Measurements from ENCODE around the gene DISC1.

Gene DISC1

GRCh38 chr1:231679109-231679508 lies 52.5 kb downstream of the DISC1 start:
- no peak for TF ChIP-seq CTCF (IDR thresholded peaks at IDR 0.05; ENCODE audit: low read depth, low read length)
- no peak overlapping the region for H3K4me3 ChIP-seq (replicated peaks in 1 of 2; ENCODE audit: low read depth in 2 of 2, low read length in 2 of 2)
- DNase-seq (ENCODE audit: low read depth in 2 of 2), result no peak

GRCh38 chr1:231681006-231681405 lies 54.4 kb downstream of the DISC1 start:
- H3K4me3 ChIP-seq (replicated peaks in 1 of 2; ENCODE audit: low read depth in 2 of 2, low read length in 2 of 2), result no peak overlapping the region
- no peak for TF ChIP-seq CTCF (IDR thresholded peaks at IDR 0.05; ENCODE audit: low read depth, low read length)
- DNase-seq (ENCODE audit: low read depth in 2 of 2), result no peak

- no peak for TF ChIP-seq CTCF (IDR thresholded peaks at IDR 0.05; ENCODE audit: low read depth, low read length)
- no peak for DNase-seq (ENCODE audit: low read depth in 2 of 2)
- H3K4me3 ChIP-seq (replicated peaks in 1 of 2; ENCODE audit: low read depth in 2 of 2, low read length in 2 of 2), result no peak overlapping the region
Measured at GRCh38 chr1:231682779-231683178, 56.2 kb downstream of the DISC1 start.

DNA sequence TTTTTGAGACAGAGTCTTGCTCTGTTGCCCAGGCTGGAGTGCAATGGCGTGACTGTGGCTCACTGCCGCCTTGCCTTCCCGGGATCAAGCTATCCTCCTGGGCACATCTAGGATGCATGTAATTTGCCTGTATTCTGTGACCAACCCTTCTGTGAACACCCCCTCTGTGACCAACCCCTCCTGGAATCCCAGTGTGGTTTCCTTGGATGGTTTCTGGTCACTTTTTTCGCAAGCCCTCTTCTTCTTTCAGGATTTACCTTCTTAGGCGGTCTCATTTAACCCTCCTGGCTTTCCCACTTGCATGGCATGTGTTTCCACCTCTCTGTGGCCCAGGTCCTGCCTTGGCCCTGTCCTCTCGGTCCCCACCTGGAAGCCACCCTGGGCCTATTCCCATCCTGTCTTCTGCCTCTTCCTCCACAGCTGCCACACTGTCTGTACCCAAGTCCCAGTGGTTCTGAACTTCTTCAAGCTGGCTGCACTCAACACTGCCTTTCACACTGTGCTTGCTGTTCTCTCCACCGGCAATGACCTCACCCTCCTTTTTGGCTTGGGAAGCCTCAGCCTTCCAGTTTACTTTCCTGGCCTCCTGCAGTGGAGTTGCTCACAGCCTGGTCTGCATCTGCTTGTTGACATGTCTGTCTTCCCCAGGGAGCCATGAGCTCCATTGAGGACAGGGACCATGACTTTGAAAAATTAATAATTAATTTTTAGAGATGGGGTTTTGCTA lies 57.0 kb downstream of the DISC1 start:
- no peak overlapping the region for H3K4me3 ChIP-seq (replicated peaks in 1 of 2; ENCODE audit: low read depth in 2 of 2, low read length in 2 of 2)
- DNase-seq (ENCODE audit: low read depth in 2 of 2), result no peak
- TF ChIP-seq CTCF (IDR thresholded peaks at IDR 0.05; ENCODE audit: low read depth, low read length), result no peak

DNA sequence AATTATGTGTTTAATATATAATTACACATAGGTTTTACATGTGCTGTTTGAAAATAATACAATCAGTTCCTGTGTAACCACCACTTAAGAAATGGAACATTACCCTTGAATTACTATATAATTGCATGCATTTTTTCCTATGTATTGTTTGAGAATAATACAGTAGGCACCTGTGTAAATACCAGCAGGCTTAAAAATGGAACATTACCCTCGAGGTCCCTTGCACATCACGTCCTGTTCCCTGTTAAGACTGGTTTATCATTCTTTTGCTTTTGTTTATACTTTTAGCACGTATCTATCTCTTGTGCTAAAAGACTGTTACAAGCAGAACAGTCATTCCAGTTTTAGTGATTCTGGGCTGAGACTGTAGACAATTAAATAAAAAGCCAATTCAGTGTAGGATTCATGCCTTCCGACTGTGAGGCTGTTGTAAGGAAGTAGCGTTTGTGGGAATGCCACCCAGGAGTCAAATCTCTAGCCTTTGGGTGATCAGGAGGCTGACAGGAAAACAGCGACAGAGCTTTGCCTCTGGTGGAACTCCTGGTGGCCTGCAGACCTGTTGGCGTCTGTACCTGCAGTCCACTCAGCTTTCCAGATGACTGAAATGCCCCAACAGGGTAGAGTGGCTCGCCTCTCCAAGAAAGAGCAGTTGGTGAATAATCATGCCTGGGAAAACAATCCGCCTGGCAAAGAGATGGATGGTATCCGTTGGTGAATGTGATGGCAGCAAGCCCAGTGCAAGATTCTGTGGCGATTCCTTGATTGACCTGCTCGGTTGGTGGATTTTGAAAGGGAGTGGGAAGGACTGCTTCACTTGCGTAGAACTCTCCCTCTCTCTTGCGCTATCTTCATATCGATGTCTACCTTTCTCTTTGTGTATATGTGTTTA lies 58.0 kb downstream of the DISC1 start:
- TF ChIP-seq CTCF (IDR thresholded peaks at IDR 0.05; ENCODE audit: low read depth, low read length), result no peak
- no peak overlapping the region for H3K4me3 ChIP-seq (replicated peaks in 1 of 2; ENCODE audit: low read depth in 2 of 2, low read length in 2 of 2)
- DNase-seq (ENCODE audit: low read depth in 2 of 2), result no peak

DNA sequence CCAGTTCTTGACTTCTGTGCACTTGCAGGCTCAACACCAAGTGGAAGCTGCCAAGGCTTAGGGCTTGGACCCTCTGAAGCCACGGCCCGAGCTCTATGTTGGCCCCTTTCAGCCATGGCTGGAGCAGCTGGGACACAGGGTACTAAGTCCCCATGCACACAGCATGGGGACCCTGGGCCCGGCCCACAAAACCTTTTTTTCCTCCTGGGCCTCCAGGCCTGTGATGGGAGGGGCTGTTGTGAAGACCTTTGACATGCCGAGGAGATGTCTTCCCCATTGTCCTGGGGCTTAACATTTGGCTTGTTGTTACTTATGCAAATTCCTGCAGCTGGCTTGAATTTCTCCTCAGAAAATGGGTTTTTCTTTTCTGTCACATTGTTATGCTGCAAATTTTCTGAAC lies 59.8 kb downstream of the DISC1 start:
- DNase-seq (ENCODE audit: low read depth in 2 of 2), result no peak
- TF ChIP-seq CTCF (IDR thresholded peaks at IDR 0.05; ENCODE audit: low read depth, low read length), result no peak
- H3K4me3 ChIP-seq (replicated peaks in 1 of 2; ENCODE audit: low read depth in 2 of 2, low read length in 2 of 2), result no peak overlapping the region

Measured in cardiac fibroblast (primary cell).